CD14-positive monocyte (primary cell): ENCODE results near the gene DPYD. TPM values are rescaled to one million over a fixed set of nuclear protein-coding genes. Genes with fewer than 3 reads are reported as not detected.

Experiments
- DNase-seq, 3 donors: peaks; one replicate each; pipeline ENCODE4 v3.0.0-alpha.2; 2011 to 2022
- H2AFZ ChIP-seq: 2 replicates; pipeline ENCODE4 v1.6.0; 2012; ENCODE audit warnings: mild to moderate bottlenecking, low read depth, low read length, inconsistent platforms; ENCODE audit not compliant: insufficient read depth, poor library complexity, severe bottlenecking
- H3K27ac ChIP-seq, 2 donors: 1 replicate in 1 of 2; 2 replicates in 1 of 2; pipeline ENCODE4 v1.5.1; 2012 to 2013; ENCODE audit warnings: low read length in 2 of 2, control low read depth in 1 of 2, inconsistent platforms in 1 of 2, low read depth in 1 of 2, mild to moderate bottlenecking in 1 of 2
- H3K27me3 ChIP-seq, 2 donors: one replicate each; pipeline versions ENCODE4 v1.6.0 to v1.6.1; 2011 to 2013; ENCODE audit warnings: low read length in 2 of 2; ENCODE audit not compliant: control insufficient read depth in 2 of 2, insufficient read depth in 2 of 2
- H3K36me3 ChIP-seq, 2 donors: replicated peaks in 1 of 2; 1 replicate in 1 of 2; 2 replicates in 1 of 2; pipeline versions ENCODE4 v1.5.1 to v1.6.1; 2012 to 2013; ENCODE audit warnings: low read length in 2 of 2, control low read depth in 1 of 2, inconsistent platforms in 1 of 2, mild to moderate bottlenecking in 1 of 2; ENCODE audit not compliant: insufficient read depth in 2 of 2, control insufficient read depth in 1 of 2
- H3K4me1 ChIP-seq, 2 donors: 1 replicate in 1 of 2; 2 replicates in 1 of 2; pipeline versions ENCODE4 v1.5.1 to v1.6.1; 2012 to 2013; ENCODE audit warnings: low read length in 2 of 2, control low read depth in 1 of 2, inconsistent platforms in 1 of 2, mild to moderate bottlenecking in 1 of 2, moderate library complexity in 1 of 2; ENCODE audit not compliant: insufficient read depth in 2 of 2, control insufficient read depth in 1 of 2
- H3K4me2 ChIP-seq: replicated peaks from 2 replicates; pipeline ENCODE3; 2012; ENCODE audit warnings: low read length, moderate library complexity, mild to moderate bottlenecking; ENCODE audit not compliant: poor library complexity, severe bottlenecking; ENCODE audit errors: extremely low read depth
- H3K4me3 ChIP-seq, 3 experiments: fragments of 200-600 bp in 1 of 3; sonication (generic) in 1 of 3; replicated peaks in 1 of 3; 1 replicate in 2 of 3; 2 replicates in 1 of 3; pipeline ENCODE4 v1.5.1; 2011 to 2013; ENCODE audit warnings: low read length in 3 of 3, mild to moderate bottlenecking in 3 of 3, control low read depth in 2 of 3, low read depth in 2 of 3, inconsistent platforms in 1 of 3, moderate library complexity in 1 of 3
- H3K79me2 ChIP-seq: 2 replicates; pipeline ENCODE4 v1.6.0; 2012; ENCODE audit warnings: mild to moderate bottlenecking, control low read depth, inconsistent platforms, low read length, moderate library complexity; ENCODE audit not compliant: insufficient read depth
- H3K9ac ChIP-seq: 2 replicates; pipeline ENCODE4 v1.6.0; 2017; ENCODE audit warnings: low read length, mild to moderate bottlenecking; ENCODE audit not compliant: insufficient read depth, poor library complexity, severe bottlenecking
- H3K9me3 ChIP-seq, 2 donors: replicated peaks in 1 of 2; 1 replicate in 1 of 2; 2 replicates in 1 of 2; pipeline versions ENCODE4 v1.5.1 to v1.6.1; 2012 to 2013; ENCODE audit warnings: low read length in 2 of 2, control low read depth in 1 of 2; ENCODE audit not compliant: control insufficient read depth in 1 of 2, insufficient read depth in 1 of 2
- H4K20me1 ChIP-seq: 2 replicates; pipeline ENCODE4 v1.6.0; 2012; ENCODE audit warnings: mild to moderate bottlenecking, low read length, control low read depth, moderate library complexity; ENCODE audit not compliant: insufficient read depth
- H3K27ac Mint-ChIP-seq, 7 donors: one replicate each; pipeline ENCODE4 v1.8.0; 2020; ENCODE audit warnings: mild to moderate bottlenecking in 7 of 7, mixed read lengths in 7 of 7, moderate library complexity in 6 of 7, inconsistent platforms in 2 of 7
- H3K27me3 Mint-ChIP-seq, 3 donors: one replicate each; pipeline ENCODE4 v1.8.0; 2021 to 2022; ENCODE audit warnings: low read depth in 3 of 3, mild to moderate bottlenecking in 3 of 3, mixed read lengths in 3 of 3, moderate library complexity in 3 of 3, inconsistent platforms in 1 of 3
- H3K36me3 Mint-ChIP-seq, 2 donors: one replicate each; pipeline ENCODE4 v1.8.0; 2020; ENCODE audit warnings: mixed read lengths in 2 of 2, inconsistent platforms in 1 of 2, mild to moderate bottlenecking in 1 of 2
- H3K4me1 Mint-ChIP-seq: one replicate; pipeline ENCODE4 v1.8.0; 2020; ENCODE audit warnings: mild to moderate bottlenecking, mixed read lengths
- H3K4me3 Mint-ChIP-seq, 2 donors: one replicate each; pipeline ENCODE4 v1.8.0; 2020; ENCODE audit warnings: mild to moderate bottlenecking in 2 of 2, mixed read lengths in 2 of 2, moderate library complexity in 1 of 2
- H3K9me3 Mint-ChIP-seq, 7 donors: one replicate each; pipeline ENCODE4 v1.8.0; 2020 to 2022; ENCODE audit warnings: mixed read lengths in 7 of 7, mild to moderate bottlenecking in 6 of 7, moderate library complexity in 6 of 7, inconsistent platforms in 2 of 7
- CTCF ChIP-seq: fragments of 200-600 bp; IDR thresholded peaks from one replicate; pipeline ENCODE4 v1.8.0; 2022; ENCODE audit warnings: antibody characterized with exemption, mild to moderate bottlenecking
- WGBS: methylation state at CpG from one replicate; pipeline ENCODE4 v1.1.5; 2013; ENCODE audit warnings: missing lambda C conversion rate; ENCODE audit not compliant: insufficient coverage; 5-methylcytosine and 5-hydroxymethylcytosine counted together
- intact Hi-C, 2 donors: fragments of 100-400 bp; cut with micrococcal nuclease; formaldehyde crosslinking; loops; one replicate each; pipeline versions ENCODE4 v1.15.0 to v1.15.1; 2023
- polyA plus RNA-seq, 3 donors: library from polyadenylated mRNA; depleted of rRNA in 1 of 3; unstranded in 2 of 3; stranded (reverse) in 1 of 3; fragments of 300-500 nt in 2 of 3; fragments of >200 nt in 1 of 3; fragmentation: Illumina TruSeq in 2 of 3; gene quantifications; 1 replicate in 2 of 3; 2 replicates in 1 of 3; pipeline ENCODE4 v1.2.3, GENCODE V29; 2012 to 2021

DPYD gene
- polyA plus RNA-seq, 3 donors: 87.6 to 171 (median 144) TPM

GRCh38 chr1:97383797-97384196 lies 537.0 kb downstream of the DPYD start:
- Mint-ChIP-seq H3K27me3 (no peaks in the 10 kb centered on the region), H3K36me3 (peaks cover 26 to 32% of the 10 kb centered on the region in 2 donors), H3K4me3 (no peak overlapping the region), H3K4me1 (no peaks in the 10 kb centered on the region), H3K9me3 (peaks cover 0 to 3% (median 2%) of the 10 kb centered on the region in 7 donors), H3K27ac (peak overlapping the region in 1 of 7 donors; percentile 54)
- Histone ChIP-seq H3K9ac (no peak overlapping the region), H3K27me3 (no peaks in the 10 kb centered on the region), H2AFZ (no peak overlapping the region), H3K9me3 (no peaks in the 10 kb centered on the region), H3K4me2 (no peak overlapping the region), H3K4me1 (no peaks in the 10 kb centered on the region), H4K20me1 (peaks cover 54% of the 10 kb centered on the region), H3K4me3 (no peak overlapping the region), H3K27ac (no peak overlapping the region), H3K79me2 (no peaks in the 10 kb centered on the region), H3K36me3 (peaks cover 21 to 38% of the 10 kb centered on the region in 2 donors)
- no CpG with 5 or more reads among the region's 4 CpGs for WGBS
- no peak for TF ChIP-seq CTCF
- intact Hi-C loops: no loop called here
- DNase-seq: no peak

GRCh38 chr1:97382206-97382605 lies 538.6 kb downstream of the DPYD start:
- peaks cover 46% of the 10 kb centered on the region for H4K20me1 ChIP-seq
- no peak overlapping the region for H2AFZ ChIP-seq
- H3K36me3 ChIP-seq: peaks cover 31 to 49% of the 10 kb centered on the region in 2 donors
- no peak overlapping the region for H3K4me2 ChIP-seq
- intact Hi-C loops: no loop called here
- H3K4me1 ChIP-seq: no peaks in the 10 kb centered on the region
- H3K27ac ChIP-seq: no peak overlapping the region
- H3K79me2 ChIP-seq: no peaks in the 10 kb centered on the region
- no peaks in the 10 kb centered on the region for H3K27me3 ChIP-seq
- no peak for DNase-seq
- Mint-ChIP-seq H3K27me3 (no peaks in the 10 kb centered on the region), H3K9me3 (peaks cover 0 to 3% (median 0%) of the 10 kb centered on the region in 7 donors), H3K4me3 (no peak overlapping the region), H3K27ac (no peak overlapping the region), H3K36me3 (peaks cover 33 to 40% of the 10 kb centered on the region in 2 donors), H3K4me1 (peaks cover 3% of the 10 kb centered on the region)
- H3K9ac ChIP-seq: no peak overlapping the region
- TF ChIP-seq CTCF: no peak
- H3K9me3 ChIP-seq: no peaks in the 10 kb centered on the region
- no peak overlapping the region for H3K4me3 ChIP-seq
- WGBS: no CpG with 5 or more reads among the region's 1 CpG
